ENCODE results near the gene PDE4D.

Gene PDE4D

DNA sequence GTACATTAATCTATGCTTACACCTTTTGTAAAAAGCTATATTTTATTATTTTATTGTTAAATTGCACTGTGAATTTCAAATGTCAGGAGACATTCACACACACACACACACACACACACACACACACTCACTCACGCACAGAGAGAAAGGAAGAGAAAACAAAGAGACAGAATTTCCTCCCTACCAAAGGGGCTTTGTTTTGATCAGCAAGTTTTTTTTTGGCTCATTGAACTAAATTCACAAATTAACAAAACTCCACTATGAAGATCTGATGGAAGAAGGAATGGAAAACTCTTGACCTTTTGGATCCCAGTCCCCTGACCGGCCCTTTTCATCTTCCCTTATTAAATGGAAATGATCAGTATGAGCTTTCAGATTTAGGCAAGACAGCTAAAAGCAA is 161.2 kb downstream of the PDE4D start:
- no peak for DNase-seq

DNA sequence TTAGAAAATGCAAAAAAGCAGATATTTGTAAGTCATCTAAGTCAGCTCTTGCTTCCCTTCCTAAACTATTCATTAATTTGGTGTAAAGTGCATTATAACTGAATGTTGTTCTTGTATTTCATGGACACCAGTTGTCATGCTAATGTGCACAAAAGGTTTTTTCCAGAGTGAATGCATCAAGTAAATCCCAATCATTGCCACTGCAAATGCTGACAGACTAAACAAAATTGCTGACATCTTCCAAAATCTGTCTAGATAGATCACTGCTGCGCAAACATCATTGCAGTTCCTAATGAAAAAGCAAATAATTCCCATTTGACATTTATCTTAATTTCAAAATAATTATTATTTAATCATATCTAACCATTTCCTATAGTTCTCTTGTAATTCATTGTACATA is 161.7 kb downstream of the PDE4D start:
- DNase-seq, result no peak

GRCh38 chr5:59729820-59730219 is 163.7 kb downstream of the PDE4D start:
- no peak for DNase-seq

- DNase-seq, result no peak
Observed at GRCh38 chr5:59729357-59729756, 164.2 kb downstream of the PDE4D start.

GRCh38 chr5:59728356-59728755 is 165.2 kb downstream of the PDE4D start:
- DNase-seq, result no peak

DNA sequence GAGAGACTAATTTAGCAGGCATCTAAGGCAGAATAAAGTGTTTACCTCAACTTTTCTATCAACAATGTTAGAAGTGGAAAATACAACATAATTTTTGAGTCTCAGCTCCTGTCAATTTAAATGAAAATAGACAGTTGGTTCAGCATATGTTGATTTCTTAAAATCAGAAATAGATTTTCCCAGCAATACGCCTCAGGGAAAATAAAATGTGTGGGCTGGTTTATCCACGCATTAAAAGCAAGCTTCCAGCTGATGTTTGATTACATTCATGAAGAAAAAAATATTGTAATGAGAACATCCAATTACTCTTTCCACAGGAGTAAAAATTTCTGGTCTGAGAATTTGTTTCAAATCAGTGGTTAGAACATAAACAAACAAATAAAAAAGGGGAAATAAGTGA is 166.3 kb downstream of the PDE4D start:
- no peak for DNase-seq

DNA sequence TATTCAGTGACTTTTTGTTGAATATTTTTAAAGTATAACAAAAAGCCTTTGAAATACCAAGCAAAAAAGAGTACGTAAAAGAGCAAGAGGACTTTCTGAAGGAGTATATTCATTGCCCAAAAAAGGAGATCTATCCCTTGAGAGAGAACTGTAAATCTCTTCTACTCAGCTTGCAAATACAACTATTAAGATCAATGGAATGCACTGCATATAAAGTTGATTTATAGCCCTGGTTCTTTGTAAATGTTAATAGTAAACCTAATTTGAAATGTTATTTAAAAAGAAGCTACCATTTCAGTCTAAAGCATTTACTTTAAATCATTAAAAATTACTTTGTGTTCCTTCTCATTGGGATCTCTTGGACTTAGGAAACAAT is 168.1 kb downstream of the PDE4D start:
- DNase-seq, result no peak

GRCh38 chr5:59724482-59725391 is 168.8 kb downstream of the PDE4D start:
- DNase-seq, result no peak

DNA sequence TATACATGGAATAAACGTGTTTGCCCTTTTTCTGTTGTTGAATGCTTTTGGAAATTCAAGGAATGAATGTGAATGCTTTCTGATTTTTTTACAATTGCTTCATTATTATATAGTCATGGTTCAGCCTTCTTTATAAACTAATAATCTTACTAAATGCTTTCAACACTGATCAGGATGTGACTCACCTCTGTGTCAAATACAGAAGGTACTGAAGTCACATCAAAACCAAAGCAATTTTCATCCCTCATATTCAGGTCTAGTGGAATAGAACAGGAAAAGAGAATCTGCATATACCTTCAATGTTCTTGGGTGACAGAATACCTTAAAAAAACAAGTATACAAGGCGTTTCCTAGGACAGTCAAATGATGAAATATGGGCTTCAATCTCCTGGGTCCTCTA is 170.7 kb downstream of the PDE4D start:
- DNase-seq, result no peak

DNA sequence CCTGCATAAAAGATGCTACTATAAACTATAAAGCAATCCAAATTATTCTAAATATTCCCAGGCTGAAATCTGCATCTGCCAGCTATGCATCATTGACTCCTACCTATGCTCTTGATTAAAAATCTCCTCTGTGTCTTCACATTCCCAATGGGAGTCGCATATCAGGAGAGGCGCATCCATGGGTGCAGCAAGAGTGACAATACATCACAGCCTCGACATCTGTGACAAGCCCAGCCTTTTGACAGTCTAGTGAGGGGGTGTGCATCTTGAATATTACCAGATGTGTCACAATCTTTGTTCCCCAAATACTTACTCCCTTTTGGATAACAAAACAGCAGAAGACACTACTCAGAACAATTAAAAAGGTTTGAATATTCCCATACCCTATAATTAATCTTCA is 171.8 kb downstream of the PDE4D start:
- no peak for DNase-seq

- no peak for DNase-seq
Observed at GRCh38 chr5:59720063-59720462, 173.5 kb downstream of the PDE4D start.

GRCh38 chr5:59716966-59717500 is 176.5 kb downstream of the PDE4D start:
- no peak for DNase-seq

DNA sequence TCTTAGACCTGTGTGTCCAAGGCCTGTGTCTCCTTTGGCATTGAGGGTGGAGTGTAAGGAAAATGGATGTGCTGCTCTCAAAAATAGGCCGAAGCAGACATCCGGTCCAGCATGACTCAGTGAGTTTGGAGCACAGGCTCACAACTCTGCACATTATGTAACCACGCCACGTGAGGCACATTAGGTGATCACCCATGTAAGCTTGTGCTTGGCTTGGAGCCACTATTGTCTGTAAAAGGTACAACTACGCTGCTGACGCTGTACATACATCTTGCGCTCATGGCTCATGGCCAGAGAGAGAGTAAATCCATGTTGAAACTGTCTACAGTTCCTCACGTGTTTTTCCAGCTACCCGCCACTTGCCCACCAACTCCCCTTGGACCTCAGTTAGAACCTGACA is 177.5 kb downstream of the PDE4D start:
- no peak for DNase-seq

- DNase-seq, result no peak
Observed at GRCh38 chr5:59715228-59715627, 178.3 kb downstream of the PDE4D start.

GRCh38 chr5:59713498-59713844 is 180.1 kb downstream of the PDE4D start:
- no peak for DNase-seq

GRCh38 chr5:59712836-59713497 is 180.6 kb downstream of the PDE4D start:
- DNase-seq, result no peak

DNA sequence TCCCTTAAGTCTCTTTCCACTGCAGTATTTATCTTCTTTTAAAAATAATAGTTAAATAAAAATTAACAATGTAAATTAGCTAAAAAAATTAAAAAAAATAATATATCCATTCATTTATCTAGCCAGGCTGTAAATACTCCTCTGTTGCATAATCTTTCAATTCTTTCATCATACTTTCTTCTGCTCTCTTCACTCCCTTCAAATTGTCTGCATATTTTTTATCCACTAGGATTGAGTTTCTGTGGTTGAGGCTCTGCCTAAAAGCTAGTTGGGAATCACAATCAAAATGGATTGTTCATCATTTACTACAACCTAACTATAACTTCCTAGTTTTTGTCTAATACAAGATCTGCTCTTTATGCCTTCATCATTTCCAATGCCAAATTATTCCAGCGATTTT is 182.2 kb downstream of the PDE4D start:
- DNase-seq, result no peak

DNA sequence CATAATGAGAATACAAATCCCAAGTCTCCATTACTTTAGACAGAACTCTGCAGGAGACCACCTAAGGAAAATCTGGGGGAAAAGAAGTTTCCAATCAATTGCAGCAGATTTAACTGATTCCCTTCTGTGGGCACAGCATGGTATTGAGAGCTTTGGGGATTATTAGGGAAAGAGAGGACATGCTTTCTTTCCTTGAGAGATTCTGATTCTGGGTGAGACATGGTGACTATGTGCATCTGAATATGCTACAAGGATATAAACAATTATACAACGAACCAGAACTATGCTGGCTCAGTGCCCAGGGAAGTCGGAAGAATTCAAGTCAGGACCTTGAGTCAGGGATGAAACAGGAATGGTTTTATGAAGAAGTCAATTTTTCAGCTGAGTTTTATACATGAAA is 183.7 kb downstream of the PDE4D start:
- no peak for DNase-seq

GRCh38 chr5:59709346-59709821 is 184.1 kb downstream of the PDE4D start:
- no peak for DNase-seq

DNA sequence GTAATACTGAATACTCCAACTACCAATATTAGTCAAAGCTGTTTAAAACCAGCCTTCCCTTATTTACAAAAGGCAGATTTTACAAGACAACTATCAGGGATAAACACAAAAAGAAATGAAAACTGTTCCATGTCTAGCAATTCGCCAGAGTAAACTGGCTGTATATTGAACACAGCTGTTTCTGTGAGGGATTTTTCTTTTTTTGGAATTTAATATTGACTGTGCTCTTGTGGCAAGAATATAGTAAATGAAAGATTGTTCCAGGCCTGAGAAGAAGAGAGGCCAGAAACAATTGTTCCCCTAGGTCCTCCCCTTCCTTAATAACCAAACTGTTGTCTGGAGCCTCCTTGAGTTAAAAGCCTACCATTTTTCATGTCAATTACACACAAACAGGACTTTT is 188.6 kb downstream of the PDE4D start:
- DNase-seq, result no peak

DNA sequence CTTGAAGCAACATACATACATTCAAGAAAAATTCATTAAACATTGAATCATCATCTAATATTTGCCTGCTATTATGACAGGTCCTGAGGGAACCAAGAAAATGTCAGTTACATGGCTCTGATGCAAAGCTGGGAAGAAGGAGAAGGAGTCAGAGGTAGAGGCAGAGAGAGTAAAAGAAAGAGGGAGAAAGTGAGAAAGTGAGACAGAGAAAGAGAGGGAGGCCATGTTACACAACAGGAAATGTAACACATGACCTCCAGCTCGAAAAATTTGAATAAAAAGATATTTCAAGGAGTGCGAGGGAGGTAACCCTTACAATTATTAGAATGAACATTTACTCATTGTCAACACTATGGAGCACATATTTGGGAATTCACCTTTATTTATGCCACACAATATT is 189.7 kb downstream of the PDE4D start:
- no peak for DNase-seq

- no peak for DNase-seq
Observed at GRCh38 chr5:59698207-59699178, 195.0 kb downstream of the PDE4D start.

DNA sequence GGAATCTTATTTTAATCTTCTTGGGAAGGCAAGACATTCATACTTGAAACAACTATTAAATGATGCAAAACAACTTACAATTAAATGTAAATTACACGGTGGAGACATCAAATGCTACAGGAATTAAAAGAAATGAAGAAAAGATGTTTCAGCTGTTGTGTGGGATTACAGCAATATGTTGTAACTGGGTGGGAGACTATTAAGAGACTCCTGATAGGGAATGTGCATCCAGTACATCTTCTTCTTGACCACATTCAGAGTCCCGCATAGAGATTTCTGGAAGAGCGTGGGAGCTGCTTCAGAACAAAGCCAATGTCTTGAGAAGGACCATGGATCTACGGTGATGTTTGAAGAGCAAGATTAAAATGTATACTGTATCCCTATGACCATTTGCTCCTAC is 199.1 kb downstream of the PDE4D start:
- DNase-seq, result no peak

Measured in CD4-positive, alpha-beta T cell treated with Interferon gamma for 1 hour (primary cell).